Activated naive CD8-positive, alpha-beta T cell treated with anti-CD3 and anti-CD28 coated beads, Interleukin-2, amount 50 U/mL, for 24 hours (primary cell): ENCODE results near the gene MIA3.

Experiments used
- ATAC-seq: fragments of 150-1000 bp; cut with Tn5 transposase; one replicate; pipeline ENCODE4 v1.10.0; 2021
- DNase-seq: peaks from one replicate; pipeline ENCODE4 v3.0.0; 2021
- H3K27ac Mint-ChIP-seq: one replicate; pipeline ENCODE4 v1.8.0; 2021; ENCODE audit warnings: mild to moderate bottlenecking, mixed read lengths
- H3K27me3 Mint-ChIP-seq: one replicate; pipeline ENCODE4 v1.8.0; 2021; ENCODE audit warnings: mixed read lengths
- H3K36me3 Mint-ChIP-seq: one replicate; pipeline ENCODE4 v1.8.0; 2021; ENCODE audit warnings: low read depth, mixed read lengths
- H3K4me1 Mint-ChIP-seq: one replicate; pipeline ENCODE4 v1.8.0; 2021; ENCODE audit warnings: mixed read lengths
- H3K4me3 Mint-ChIP-seq: one replicate; pipeline ENCODE4 v1.8.0; 2021; ENCODE audit warnings: mild to moderate bottlenecking, moderate library complexity, mixed read lengths
- H3K9me3 Mint-ChIP-seq: one replicate; pipeline ENCODE4 v1.8.0; 2021; ENCODE audit warnings: mixed read lengths

Gene MIA3, protein sequence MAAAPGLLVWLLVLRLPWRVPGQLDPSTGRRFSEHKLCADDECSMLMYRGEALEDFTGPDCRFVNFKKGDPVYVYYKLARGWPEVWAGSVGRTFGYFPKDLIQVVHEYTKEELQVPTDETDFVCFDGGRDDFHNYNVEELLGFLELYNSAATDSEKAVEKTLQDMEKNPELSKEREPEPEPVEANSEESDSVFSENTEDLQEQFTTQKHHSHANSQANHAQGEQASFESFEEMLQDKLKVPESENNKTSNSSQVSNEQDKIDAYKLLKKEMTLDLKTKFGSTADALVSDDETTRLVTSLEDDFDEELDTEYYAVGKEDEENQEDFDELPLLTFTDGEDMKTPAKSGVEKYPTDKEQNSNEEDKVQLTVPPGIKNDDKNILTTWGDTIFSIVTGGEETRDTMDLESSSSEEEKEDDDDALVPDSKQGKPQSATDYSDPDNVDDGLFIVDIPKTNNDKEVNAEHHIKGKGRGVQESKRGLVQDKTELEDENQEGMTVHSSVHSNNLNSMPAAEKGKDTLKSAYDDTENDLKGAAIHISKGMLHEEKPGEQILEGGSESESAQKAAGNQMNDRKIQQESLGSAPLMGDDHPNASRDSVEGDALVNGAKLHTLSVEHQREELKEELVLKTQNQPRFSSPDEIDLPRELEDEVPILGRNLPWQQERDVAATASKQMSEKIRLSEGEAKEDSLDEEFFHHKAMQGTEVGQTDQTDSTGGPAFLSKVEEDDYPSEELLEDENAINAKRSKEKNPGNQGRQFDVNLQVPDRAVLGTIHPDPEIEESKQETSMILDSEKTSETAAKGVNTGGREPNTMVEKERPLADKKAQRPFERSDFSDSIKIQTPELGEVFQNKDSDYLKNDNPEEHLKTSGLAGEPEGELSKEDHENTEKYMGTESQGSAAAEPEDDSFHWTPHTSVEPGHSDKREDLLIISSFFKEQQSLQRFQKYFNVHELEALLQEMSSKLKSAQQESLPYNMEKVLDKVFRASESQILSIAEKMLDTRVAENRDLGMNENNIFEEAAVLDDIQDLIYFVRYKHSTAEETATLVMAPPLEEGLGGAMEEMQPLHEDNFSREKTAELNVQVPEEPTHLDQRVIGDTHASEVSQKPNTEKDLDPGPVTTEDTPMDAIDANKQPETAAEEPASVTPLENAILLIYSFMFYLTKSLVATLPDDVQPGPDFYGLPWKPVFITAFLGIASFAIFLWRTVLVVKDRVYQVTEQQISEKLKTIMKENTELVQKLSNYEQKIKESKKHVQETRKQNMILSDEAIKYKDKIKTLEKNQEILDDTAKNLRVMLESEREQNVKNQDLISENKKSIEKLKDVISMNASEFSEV (N-terminal part only)

DNA sequence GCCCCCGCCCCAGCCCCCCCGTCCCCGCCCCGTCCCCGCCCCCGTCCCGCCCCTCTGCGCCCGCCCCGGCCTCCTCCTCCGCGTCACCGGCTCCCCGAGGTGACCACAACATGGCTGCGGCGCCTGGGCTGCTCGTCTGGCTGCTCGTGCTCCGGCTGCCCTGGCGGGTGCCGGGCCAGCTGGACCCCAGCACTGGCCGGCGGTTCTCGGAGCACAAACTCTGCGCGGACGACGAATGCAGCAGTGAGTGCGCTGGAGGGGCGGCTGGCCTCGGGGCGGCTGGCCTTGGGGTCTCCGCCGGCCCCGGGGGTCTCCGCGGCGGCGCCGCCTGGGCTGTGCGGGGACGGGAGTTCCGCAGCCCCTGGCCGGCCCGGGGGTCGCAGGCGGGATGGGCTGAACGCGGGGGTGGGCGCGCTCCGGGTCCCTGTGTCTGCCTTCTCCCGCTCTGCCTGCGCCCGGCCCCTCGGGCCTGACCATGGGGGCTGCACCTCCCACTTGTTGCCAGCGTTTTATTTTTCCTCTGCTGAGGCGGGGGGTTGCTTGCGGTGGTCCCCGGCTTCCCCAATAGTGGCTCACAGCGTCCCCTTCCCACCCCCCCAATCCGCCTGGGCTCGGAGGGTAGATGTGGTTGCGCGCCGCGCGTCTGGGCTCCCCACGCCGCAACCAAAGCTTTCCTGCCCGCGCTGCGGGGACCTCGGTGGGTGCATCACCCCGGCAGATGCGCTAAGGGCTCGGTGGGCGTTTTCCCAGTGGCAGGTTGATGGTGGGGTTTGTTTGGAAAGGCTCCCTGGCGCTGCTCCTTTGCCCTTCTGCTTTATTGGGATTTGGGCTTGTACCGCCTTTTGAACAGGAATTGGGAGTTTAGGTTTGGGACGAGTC is at the start of gene MIA3:
Gene MIA3, plus strand, starts transcription at position 97 of the 879 bp plus-strand sequence. Its CDS starts 14 bp downstream, at position 111.
- Mint-ChIP-seq H3K27ac (peak within 1 kb of the TSS; percentile 78), H3K4me1 (peaks cover 28% of the 10 kb centered on the region), H3K27me3 (peaks cover 7% of the 10 kb centered on the region), H3K4me3 (peak within 1 kb of the TSS; percentile 82), H3K9me3 (no peaks in the 10 kb centered on the region), H3K36me3 (peaks cover 13% of the 10 kb centered on the region)
- DNase-seq (peak; percentile 76), ATAC-seq (peak; percentile 34)

DNA sequence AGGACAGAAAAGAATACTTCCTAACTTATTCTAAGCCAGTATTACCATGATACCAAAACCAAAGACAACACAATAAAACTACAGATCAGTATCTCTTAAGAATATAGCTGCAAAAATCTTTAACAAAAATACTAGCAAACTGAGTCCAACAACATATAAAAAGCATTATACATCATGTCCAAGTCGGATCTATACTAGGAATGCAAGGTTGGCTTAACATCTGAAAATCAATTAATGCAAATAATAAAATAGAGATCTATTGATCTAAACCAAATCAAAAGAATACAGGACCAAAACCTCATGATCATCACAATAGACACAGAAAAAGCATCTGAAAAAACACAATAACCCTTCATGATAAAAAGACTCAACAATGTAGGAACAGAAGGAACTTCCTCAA is 47.1 kb upstream of the MIA3 start:
- no peaks in the 10 kb centered on the region for H3K27me3 Mint-ChIP-seq
- peaks cover 6% of the 10 kb centered on the region for H3K4me1 Mint-ChIP-seq
- peaks cover 63% of the 10 kb centered on the region for H3K36me3 Mint-ChIP-seq
- no peak overlapping the region for H3K27ac Mint-ChIP-seq
- peaks cover 4% of the 10 kb centered on the region for H3K9me3 Mint-ChIP-seq
- ATAC-seq: no peak
- no peak for DNase-seq
- no peak overlapping the region for H3K4me3 Mint-ChIP-seq

GRCh38 chr1:222579316-222579715 is 38.6 kb upstream of the MIA3 start:
- ATAC-seq (no peak), DNase-seq (no peak)
- Mint-ChIP-seq H3K9me3 (no peaks in the 10 kb centered on the region), H3K27me3 (no peaks in the 10 kb centered on the region), H3K4me3 (no peak overlapping the region), H3K4me1 (peaks cover 20% of the 10 kb centered on the region), H3K36me3 (peaks cover 59% of the 10 kb centered on the region), H3K27ac (no peak overlapping the region)

DNA sequence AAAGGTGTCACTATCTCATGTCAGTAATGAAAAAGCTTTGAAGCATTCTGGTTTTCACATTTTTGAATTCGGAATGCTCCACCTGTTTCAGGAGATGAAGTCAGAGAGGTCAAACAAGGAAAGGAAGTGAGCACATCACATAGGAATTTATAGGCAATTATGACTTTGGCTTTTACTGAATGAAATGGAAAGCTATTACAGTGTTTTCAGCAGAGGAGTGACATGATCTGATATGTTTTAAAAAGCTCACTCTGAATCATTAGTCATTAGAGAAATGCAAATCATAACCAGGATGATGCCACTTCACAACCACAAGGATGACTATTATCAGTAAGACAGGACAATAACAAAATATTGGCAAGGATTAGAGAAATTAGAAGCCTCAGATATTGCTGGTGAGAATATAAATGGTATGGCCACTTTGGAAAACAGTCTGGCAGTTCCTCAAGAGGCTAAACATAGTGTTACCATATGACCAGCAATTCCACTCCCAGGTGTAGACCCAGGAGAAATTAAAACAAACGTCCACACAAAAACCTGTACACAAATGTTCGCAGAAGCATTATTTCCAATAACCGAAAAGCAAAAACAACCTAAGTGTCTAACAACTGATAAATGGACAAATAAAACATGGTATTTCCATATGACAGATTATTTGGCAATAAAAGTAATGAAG is 35.7 kb upstream of the MIA3 start:
- Mint-ChIP-seq H3K36me3 (peaks cover 66% of the 10 kb centered on the region), H3K9me3 (no peaks in the 10 kb centered on the region), H3K27me3 (no peaks in the 10 kb centered on the region), H3K4me3 (no peak overlapping the region), H3K4me1 (peaks cover 40% of the 10 kb centered on the region), H3K27ac (no peak overlapping the region)
- DNase-seq: no peak
- ATAC-seq: peak; percentile 12

GRCh38 chr1:222583079-222583478 is 34.8 kb upstream of the MIA3 start:
- no peaks in the 10 kb centered on the region for H3K27me3 Mint-ChIP-seq
- H3K36me3 Mint-ChIP-seq: peaks cover 66% of the 10 kb centered on the region
- no peaks in the 10 kb centered on the region for H3K9me3 Mint-ChIP-seq
- peak overlapping the region; percentile 49 for H3K27ac Mint-ChIP-seq
- no peak for ATAC-seq
- H3K4me3 Mint-ChIP-seq: peak overlapping the region; percentile 48
- H3K4me1 Mint-ChIP-seq: peaks cover 47% of the 10 kb centered on the region
- no peak for DNase-seq

- Mint-ChIP-seq H3K4me3 (peak overlapping the region; percentile 58), H3K36me3 (peaks cover 53% of the 10 kb centered on the region), H3K4me1 (peaks cover 66% of the 10 kb centered on the region), H3K27me3 (no peaks in the 10 kb centered on the region), H3K9me3 (no peaks in the 10 kb centered on the region), H3K27ac (peak overlapping the region; percentile 66)
- DNase-seq (no peak), ATAC-seq (peak; percentile 60)
Observed at GRCh38 chr1:222586842-222587241, 31.1 kb upstream of the MIA3 start.

DNA sequence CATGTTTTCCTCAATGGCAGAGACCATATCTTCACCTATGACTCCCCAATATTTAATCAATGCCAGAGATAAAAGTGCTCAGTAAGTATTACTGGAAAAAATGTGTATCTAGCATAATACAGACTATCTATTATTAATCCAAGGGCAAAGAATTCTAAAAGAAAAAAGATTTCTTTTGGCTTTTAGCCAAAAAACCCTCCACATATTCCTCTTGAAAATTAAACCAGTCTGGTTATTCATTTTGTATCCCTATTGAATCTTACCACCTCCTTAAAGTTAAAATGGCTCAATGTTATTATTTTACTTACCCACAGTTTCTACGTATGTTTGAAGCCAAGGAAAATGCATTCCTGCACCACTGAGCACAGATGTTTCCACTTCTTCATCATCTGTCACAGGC is 29.8 kb upstream of the MIA3 start:
- H3K9me3 Mint-ChIP-seq: no peaks in the 10 kb centered on the region
- H3K36me3 Mint-ChIP-seq: peaks cover 41% of the 10 kb centered on the region
- no peak for DNase-seq
- peak overlapping the region; percentile 94 for H3K4me3 Mint-ChIP-seq
- no peaks in the 10 kb centered on the region for H3K27me3 Mint-ChIP-seq
- peaks cover 53% of the 10 kb centered on the region for H3K4me1 Mint-ChIP-seq
- no peak for ATAC-seq
- peak overlapping the region; percentile 96 for H3K27ac Mint-ChIP-seq

GRCh38 chr1:222589462-222590302 is 28.2 kb upstream of the MIA3 start, which contains the start of gene TAF1A:
Gene TAF1A (minus strand): TSS chr1:222589933.
- peak; percentile 83 for DNase-seq
- Mint-ChIP-seq H3K4me3 (peak within 1 kb of the TSS; percentile 94), H3K4me1 (peaks cover 50% of the 10 kb centered on the region), H3K27ac (peak within 1 kb of the TSS; percentile 96), H3K9me3 (no peaks in the 10 kb centered on the region), H3K36me3 (peaks cover 32% of the 10 kb centered on the region), H3K27me3 (no peaks in the 10 kb centered on the region)
- peak; percentile 99 for ATAC-seq

GRCh38 chr1:222592171-222592570 is 25.7 kb upstream of the MIA3 start:
- no peak for DNase-seq
- Mint-ChIP-seq H3K36me3 (peaks cover 14% of the 10 kb centered on the region), H3K27me3 (no peaks in the 10 kb centered on the region), H3K4me1 (peaks cover 31% of the 10 kb centered on the region), H3K4me3 (no peak overlapping the region), H3K9me3 (no peaks in the 10 kb centered on the region), H3K27ac (no peak overlapping the region)
- ATAC-seq: no peak

- ATAC-seq (no peak), DNase-seq (no peak)
- Mint-ChIP-seq H3K4me1 (peaks cover 9% of the 10 kb centered on the region), H3K4me3 (no peak overlapping the region), H3K27ac (no peak overlapping the region), H3K9me3 (no peaks in the 10 kb centered on the region), H3K27me3 (no peaks in the 10 kb centered on the region), H3K36me3 (no peaks in the 10 kb centered on the region)
Observed at GRCh38 chr1:222594789-222595188, 23.1 kb upstream of the MIA3 start.

DNA sequence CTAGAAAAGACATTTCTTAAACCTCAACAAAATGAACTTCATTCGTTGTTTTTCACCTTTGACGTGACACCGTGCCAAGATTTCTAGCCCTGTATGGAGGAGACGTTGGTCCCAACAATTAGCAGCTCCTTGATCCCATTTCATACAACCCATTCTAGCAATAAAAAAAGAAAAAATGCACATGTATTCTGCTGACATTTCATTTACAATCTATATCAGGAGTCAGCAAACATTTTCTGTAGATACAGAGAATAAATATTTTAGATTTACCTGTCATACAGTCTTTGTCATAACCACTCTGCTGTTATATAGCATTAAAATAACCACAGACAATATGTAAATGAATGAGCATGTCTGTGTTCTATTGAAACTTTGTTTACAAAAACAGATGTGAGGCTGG is 21.2 kb upstream of the MIA3 start:
- no peak overlapping the region for H3K27ac Mint-ChIP-seq
- no peak overlapping the region for H3K4me3 Mint-ChIP-seq
- H3K36me3 Mint-ChIP-seq: no peaks in the 10 kb centered on the region
- H3K4me1 Mint-ChIP-seq: peaks cover 8% of the 10 kb centered on the region
- ATAC-seq: no peak
- H3K9me3 Mint-ChIP-seq: no peaks in the 10 kb centered on the region
- DNase-seq: no peak
- H3K27me3 Mint-ChIP-seq: no peaks in the 10 kb centered on the region

- H3K9me3 Mint-ChIP-seq: no peaks in the 10 kb centered on the region
- H3K27me3 Mint-ChIP-seq: no peaks in the 10 kb centered on the region
- ATAC-seq (peak; percentile 43), DNase-seq (no peak)
- no peak overlapping the region for H3K4me3 Mint-ChIP-seq
- peaks cover 8% of the 10 kb centered on the region for H3K4me1 Mint-ChIP-seq
- H3K36me3 Mint-ChIP-seq: no peaks in the 10 kb centered on the region
- H3K27ac Mint-ChIP-seq: no peak overlapping the region
Observed at GRCh38 chr1:222600281-222600680, 17.6 kb upstream of the MIA3 start.
